ENCODE data around the gene LHFPL3.

DNA sequence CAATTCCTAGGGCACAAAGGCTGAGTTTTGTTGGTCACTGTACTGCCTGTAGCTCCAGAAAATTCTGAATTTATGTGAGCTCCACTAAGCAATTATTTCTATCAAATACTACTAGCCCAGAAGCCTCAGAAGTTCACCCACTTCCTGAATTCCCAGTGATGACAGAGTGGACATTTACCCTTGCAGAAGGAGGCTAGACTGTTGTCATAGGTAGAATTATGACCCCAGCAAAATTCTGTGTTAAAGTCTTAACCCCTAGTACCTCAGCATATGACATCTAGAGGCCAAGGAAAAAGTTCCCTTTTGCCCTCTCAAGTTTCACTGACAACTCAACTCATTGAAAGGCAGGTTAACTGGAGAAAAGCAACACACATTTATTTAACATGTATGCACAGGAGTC lies 606.9 kb downstream of the LHFPL3 start:
- no peak for TF ChIP-seq FOXM1 (IDR thresholded peaks at IDR 0.05; ENCODE audit: borderline replicate concordance, low read depth)
- TF ChIP-seq EGR1 (IDR thresholded peaks at IDR 0.05), result no peak
- no peak for TF ChIP-seq RAD21 (IDR thresholded peaks at IDR 0.05; ENCODE audit: low read depth)
- TF ChIP-seq EP300 (IDR thresholded peaks at IDR 0.05; ENCODE audit: borderline replicate concordance), result no peak
- TF ChIP-seq CREB1 (IDR thresholded peaks at IDR 0.05; ENCODE audit: low read depth), result no peak
- no peak for TF ChIP-seq YY1 (IDR thresholded peaks at IDR 0.05; ENCODE audit: low read depth)
- TF ChIP-seq REST (IDR thresholded peaks at IDR 0.05; ENCODE audit: low read depth), result no peak
- TF ChIP-seq USF1 (IDR thresholded peaks at IDR 0.05), result no peak
- TF ChIP-seq, protein P1, sequence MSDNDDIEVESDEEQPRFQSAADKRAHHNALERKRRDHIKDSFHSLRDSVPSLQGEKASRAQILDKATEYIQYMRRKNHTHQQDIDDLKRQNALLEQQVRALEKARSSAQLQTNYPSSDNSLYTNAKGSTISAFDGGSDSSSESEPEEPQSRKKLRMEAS (IDR thresholded peaks at IDR 0.05), result no peak
- no peak for TF ChIP-seq TAF1 (IDR thresholded peaks at IDR 0.05; ENCODE audit: low read depth)
- TF ChIP-seq TCF12 (IDR thresholded peaks at IDR 0.05; ENCODE audit: low read depth), result no peak
- TF ChIP-seq TEAD4 (IDR thresholded peaks at IDR 0.05), result no peak
- no peak for TF ChIP-seq CEBPB (IDR thresholded peaks at IDR 0.05)
- TF ChIP-seq NFIC (IDR thresholded peaks at IDR 0.05), result no peak

Data from Ishikawa (cell line).